ENCODE results near the gene GPR158. TPM values are rescaled to one million over a fixed set of nuclear protein-coding genes. Genes with fewer than 3 reads are reported as not detected.

GPR158 gene
- total and polyA plus RNA-seq, 11 donors: 0.05 TPM; not detected in 9

DNA sequence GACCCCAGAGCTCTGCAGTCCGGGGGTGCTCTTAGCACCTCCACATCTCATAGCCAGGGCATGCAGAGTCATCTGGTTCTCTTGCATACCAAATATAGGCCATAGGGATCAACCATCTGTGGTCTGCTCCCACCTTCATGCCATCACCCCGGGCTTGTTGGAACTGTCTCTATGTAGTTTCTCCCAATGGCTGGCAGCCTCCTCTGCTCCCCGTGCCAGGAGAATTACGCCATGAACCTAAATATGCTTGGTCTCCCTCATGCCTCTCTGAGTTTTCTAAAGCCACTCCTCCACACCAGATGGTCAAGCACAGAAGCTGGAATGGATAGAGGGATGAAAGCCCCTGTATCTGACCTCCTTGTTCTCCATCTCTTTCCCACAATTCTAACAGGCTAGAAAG lies 456.7 kb downstream of the GPR158 start:
- no peak for TF ChIP-seq POLR2A (IDR thresholded peaks at IDR 0.05)
- TF ChIP-seq, protein P1, sequence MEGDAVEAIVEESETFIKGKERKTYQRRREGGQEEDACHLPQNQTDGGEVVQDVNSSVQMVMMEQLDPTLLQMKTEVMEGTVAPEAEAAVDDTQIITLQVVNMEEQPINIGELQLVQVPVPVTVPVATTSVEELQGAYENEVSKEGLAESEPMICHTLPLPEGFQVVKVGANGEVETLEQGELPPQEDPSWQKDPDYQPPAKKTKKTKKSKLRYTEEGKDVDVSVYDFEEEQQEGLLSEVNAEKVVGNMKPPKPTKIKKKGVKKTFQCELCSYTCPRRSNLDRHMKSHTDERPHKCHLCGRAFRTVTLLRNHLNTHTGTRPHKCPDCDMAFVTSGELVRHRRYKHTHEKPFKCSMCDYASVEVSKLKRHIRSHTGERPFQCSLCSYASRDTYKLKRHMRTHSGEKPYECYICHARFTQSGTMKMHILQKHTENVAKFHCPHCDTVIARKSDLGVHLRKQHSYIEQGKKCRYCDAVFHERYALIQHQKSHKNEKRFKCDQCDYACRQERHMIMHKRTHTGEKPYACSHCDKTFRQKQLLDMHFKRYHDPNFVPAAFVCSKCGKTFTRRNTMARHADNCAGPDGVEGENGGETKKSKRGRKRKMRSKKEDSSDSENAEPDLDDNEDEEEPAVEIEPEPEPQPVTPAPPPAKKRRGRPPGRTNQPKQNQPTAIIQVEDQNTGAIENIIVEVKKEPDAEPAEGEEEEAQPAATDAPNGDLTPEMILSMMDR (IDR thresholded peaks at IDR 0.05): no peak
- intact Hi-C loops (cut with DNase I): loop anchor here in 1 of 10 donors (10.0 kb wide), 1 partner anchor 47 kb away; no protein-coding TSS in a partner anchor
- 83 to 89% (median 88%) methylated on average over 4 of the region's 4 CpGs for WGBS, 4 donors

DNA sequence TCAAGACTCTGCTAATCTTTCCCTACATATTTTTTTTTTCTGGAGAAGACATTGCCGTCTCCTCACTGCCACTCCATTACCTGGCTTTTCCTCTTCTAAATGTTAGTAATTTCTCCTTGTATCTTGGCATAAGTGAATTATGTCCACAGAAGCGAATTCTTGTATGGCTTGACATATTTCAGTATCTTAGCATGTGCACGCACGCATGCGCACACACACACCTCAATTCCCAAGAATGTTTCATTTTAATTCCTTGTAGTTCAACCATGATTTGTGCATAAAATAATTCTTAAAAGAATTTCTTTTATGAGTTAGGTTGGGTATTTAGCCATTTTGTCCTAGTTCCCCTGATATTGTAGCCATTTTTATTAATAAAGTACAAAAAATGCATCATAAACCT lies 458.0 kb downstream of the GPR158 start:
- no peaks in the 10 kb centered on the region for H3K27me3 ChIP-seq
- intact Hi-C loops (cut with DNase I): loop anchor here in 1 of 10 donors (10.0 kb wide), 1 partner anchor 48 kb away; no protein-coding TSS in a partner anchor
- no peaks in the 10 kb centered on the region for H3K4me1 ChIP-seq
- H3K9me3 ChIP-seq: no peaks in the 10 kb centered on the region
- H3K4me3 ChIP-seq: no peak overlapping the region
- ATAC-seq (no peak), DNase-seq (no peak)
- no peak for TF ChIP-seq POLR2A (IDR thresholded peaks at IDR 0.05)
- TF ChIP-seq, protein P1 (IDR thresholded peaks at IDR 0.05): no peak
- no peak overlapping the region for H3K27ac ChIP-seq
- no peaks in the 10 kb centered on the region for H3K36me3 ChIP-seq
- WGBS, 4 donors: 86 to 87% (median 86%) methylated on average over 5 of the region's 5 CpGs

More for the DNA sequence above, 456.7 kb downstream of the GPR158 start:
- H3K4me3 ChIP-seq: no peak overlapping the region
- H3K27ac ChIP-seq: no peak overlapping the region
- ATAC-seq: no peak
- H3K4me1 ChIP-seq: no peaks in the 10 kb centered on the region
- no peaks in the 10 kb centered on the region for H3K9me3 ChIP-seq
- no peaks in the 10 kb centered on the region for H3K27me3 ChIP-seq
- H3K36me3 ChIP-seq: no peaks in the 10 kb centered on the region
- DNase-seq: no peak

DNA sequence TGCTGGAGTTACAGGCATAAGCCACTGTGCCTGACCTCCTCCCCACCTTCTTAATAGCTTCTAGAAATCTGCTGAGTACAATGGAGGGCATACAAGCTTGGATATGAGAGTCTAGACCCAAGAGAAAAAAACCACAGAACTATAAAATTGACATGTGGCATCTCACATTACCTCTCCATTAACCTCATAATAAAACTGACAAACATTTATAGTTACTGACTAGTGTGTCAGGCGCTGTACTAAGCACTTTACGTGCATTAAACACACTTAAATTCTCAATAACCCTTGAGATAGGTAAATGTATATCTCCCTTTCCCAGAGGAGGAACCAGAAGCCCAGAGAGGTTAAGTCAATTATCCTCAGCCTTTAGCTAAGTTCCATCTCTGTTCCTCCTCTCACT lies 458.7 kb downstream of the GPR158 start:
- Histone ChIP-seq H3K27ac (no peak overlapping the region), H3K27me3 (no peaks in the 10 kb centered on the region), H3K4me1 (no peaks in the 10 kb centered on the region), H3K9me3 (no peaks in the 10 kb centered on the region), H3K36me3 (no peaks in the 10 kb centered on the region), H3K4me3 (no peak overlapping the region)
- 75 to 93% (median 87%) methylated on average over 2 of the region's 2 CpGs for WGBS, 4 donors
- ATAC-seq: no peak
- intact Hi-C loops (cut with DNase I): loop anchor here in 1 of 10 donors (10.0 kb wide), 1 partner anchor 49 kb away; no protein-coding TSS in a partner anchor
- TF ChIP-seq, protein P1 (IDR thresholded peaks at IDR 0.05): no peak
- no peak for TF ChIP-seq POLR2A (IDR thresholded peaks at IDR 0.05)
- DNase-seq: no peak

DNA sequence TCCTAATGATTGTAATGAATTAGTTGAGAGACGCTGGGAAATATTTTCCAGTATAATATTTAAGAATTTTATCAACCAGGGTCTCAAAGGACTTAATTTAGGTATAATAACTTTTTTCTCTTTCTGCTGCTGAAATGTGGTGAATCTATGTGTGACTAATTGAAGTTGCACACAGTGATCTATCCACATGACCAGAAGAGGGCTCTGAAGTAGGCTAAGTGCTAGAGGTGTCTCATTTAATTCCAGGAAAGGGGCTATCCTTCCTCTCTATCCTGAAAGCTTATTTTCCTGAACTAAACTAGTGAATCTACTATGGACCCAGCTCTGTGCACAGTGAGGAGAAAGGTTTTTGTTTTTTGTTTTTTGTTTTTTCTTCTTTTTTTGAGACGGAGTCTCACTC lies 464.8 kb downstream of the GPR158 start:
- no peak for ATAC-seq
- no peaks in the 10 kb centered on the region for H3K4me1 ChIP-seq
- H3K9me3 ChIP-seq: no peaks in the 10 kb centered on the region
- no peaks in the 10 kb centered on the region for H3K27me3 ChIP-seq
- no peak overlapping the region for H3K4me3 ChIP-seq
- DNase-seq: no peak
- TF ChIP-seq, protein P1 (IDR thresholded peaks at IDR 0.05): no peak
- TF ChIP-seq POLR2A (IDR thresholded peaks at IDR 0.05): no peak
- intact Hi-C loops (cut with DNase I): loop anchor here in 1 of 10 donors (10.0 kb wide), 1 partner anchor 55 kb away; no protein-coding TSS in a partner anchor
- H3K27ac ChIP-seq: no peak overlapping the region
- no peaks in the 10 kb centered on the region for H3K36me3 ChIP-seq
- WGBS, 4 donors: 89 to 97% (median 94%) methylated on average over 2 of the region's 2 CpGs
